ENCODE results near the gene LRIT2.

DNA sequence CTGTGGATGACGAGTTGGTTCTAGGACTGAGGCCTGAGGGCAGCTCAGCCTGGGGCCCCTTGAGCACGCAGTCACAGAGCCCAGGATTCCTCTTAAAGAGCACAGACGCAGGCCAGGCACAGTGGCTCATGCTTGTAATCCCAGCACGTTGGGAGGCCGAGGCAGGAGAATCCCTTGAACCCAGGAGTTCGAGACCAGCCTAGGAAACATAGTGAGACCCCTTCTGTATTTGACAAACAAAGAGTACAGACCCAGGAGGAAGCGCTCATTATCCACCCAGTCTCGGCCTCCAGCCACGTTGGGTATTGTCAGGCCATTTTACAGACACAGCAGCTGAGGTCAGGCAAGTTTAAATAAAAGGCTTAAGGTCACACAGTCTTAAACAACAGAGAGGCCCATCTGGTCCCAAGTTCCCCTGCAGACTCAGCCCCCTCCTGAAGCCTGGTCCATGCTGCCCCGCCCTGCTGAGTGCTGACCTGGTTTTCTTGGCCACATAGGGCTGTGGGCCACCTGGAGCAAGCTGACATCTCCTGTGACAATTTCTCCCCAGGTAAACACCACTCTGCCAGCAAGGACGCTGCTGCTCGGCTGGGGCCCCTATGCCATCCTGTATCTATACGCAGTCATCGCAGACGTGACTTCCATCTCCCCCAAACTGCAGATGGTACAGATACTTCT is 32.1 kb upstream of the LRIT2 start:
- TF ChIP-seq, protein P1, sequence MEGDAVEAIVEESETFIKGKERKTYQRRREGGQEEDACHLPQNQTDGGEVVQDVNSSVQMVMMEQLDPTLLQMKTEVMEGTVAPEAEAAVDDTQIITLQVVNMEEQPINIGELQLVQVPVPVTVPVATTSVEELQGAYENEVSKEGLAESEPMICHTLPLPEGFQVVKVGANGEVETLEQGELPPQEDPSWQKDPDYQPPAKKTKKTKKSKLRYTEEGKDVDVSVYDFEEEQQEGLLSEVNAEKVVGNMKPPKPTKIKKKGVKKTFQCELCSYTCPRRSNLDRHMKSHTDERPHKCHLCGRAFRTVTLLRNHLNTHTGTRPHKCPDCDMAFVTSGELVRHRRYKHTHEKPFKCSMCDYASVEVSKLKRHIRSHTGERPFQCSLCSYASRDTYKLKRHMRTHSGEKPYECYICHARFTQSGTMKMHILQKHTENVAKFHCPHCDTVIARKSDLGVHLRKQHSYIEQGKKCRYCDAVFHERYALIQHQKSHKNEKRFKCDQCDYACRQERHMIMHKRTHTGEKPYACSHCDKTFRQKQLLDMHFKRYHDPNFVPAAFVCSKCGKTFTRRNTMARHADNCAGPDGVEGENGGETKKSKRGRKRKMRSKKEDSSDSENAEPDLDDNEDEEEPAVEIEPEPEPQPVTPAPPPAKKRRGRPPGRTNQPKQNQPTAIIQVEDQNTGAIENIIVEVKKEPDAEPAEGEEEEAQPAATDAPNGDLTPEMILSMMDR (IDR thresholded peaks at IDR 0.05; ENCODE audit: poor library complexity): no peak
- TF ChIP-seq EZH2 (IDR thresholded peaks at IDR 0.05; ENCODE audit: borderline replicate concordance): no peak
